ENCODE measurements around the gene GPRIN3. TPM values are rescaled to one million over a fixed set of nuclear protein-coding genes. Genes with fewer than 3 reads are reported as not detected.

The GPRIN3 gene
- total and polyA plus RNA-seq, 2 experiments from 2014 or later = 0.01 TPM; not detected in 1

DNA sequence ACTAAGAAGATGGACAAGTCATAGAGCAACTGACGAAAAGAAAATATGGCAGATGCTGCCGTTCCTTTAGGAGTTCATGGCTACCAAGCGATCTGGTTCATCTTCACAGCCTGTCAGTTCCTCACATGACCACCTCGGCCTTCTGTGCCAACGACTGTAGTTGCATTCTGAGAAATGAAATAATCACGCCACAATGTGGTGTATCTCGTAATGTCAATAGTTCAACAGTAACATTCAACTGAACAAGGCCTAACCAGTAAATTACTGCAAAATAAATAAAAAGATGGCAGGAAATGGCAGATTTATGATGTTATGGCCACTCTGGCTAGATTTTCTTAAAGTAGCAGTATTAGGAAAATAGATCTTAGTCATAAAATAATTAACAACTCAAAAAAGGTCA lies 4.4 kb downstream of the GPRIN3 start:
- Histone ChIP-seq H3F3A (ENCODE audit: insufficient read depth) (peaks cover 5% of the 10 kb centered on the region; the same call in 1 of the 2 replicates), H3K27ac (no peak overlapping the region), H3K79me2 (ENCODE audit: insufficient read depth) (no peaks in the 10 kb centered on the region), H3K4me1 (ENCODE audit: insufficient read depth) (peaks cover 18% of the 10 kb centered on the region), H3K9ac (no peak overlapping the region), H3K27me3 (replicated peaks; ENCODE audit: insufficient read depth) (peaks cover 4% of the 10 kb centered on the region; the same call in 1 of the 2 replicates), H3K4me2 (ENCODE audit: unreplicated experiment) (no peak overlapping the region), H2AFZ (no peak overlapping the region), H3K9me2 (ENCODE audit: insufficient read depth) (no peaks in the 10 kb centered on the region), H3K9me3 (ENCODE audit: low read depth) (no peaks in the 10 kb centered on the region), H3K4me3 (no peak overlapping the region), H4K20me1 (ENCODE audit: insufficient read depth) (no peaks in the 10 kb centered on the region), H3K36me3 (ENCODE audit: low read depth) (no peaks in the 10 kb centered on the region)
- TF ChIP-seq EZH2phosphoT487 (IDR thresholded peaks at IDR 0.05; ENCODE audit: insufficient read depth, low read depth) = no peak
- TF ChIP-seq EZH2 (IDR thresholded peaks at IDR 0.05; ENCODE audit: insufficient read depth, poor library complexity, severe bottlenecking) = no peak
- in situ Hi-C loops (cut with MboI) = no loop called here
- 90 to 94% methylated on average over 7 of the region's 7 CpGs for WGBS, 2 experiments (ENCODE audit: low coverage in 1 of 2, low lambda C conversion rate in 2 of 2, missing lambda C conversion rate in 2 of 2)
- no peak for DNase-seq

DNA sequence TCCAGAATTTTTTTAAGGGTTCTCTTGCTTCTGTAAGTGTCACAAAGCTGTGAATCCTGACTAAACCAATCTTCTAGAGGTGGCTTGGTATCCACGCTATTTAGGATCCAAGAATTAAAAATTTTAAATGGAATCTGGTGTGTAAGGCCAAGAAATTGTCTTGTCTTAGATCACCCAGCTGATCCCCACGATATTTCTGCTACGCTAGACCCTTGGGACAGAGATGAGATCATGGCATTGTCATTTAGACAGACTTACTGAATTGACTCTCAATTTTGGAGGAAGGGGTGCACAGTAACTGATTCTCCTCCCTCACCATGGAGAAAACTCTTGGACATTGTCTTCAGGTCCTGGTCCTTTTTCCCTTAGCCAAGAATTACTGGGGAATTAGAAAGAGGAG lies 5.7 kb downstream of the GPRIN3 start:
- H3K79me2 ChIP-seq (ENCODE audit: insufficient read depth) = no peaks in the 10 kb centered on the region
- no peak overlapping the region for H2AFZ ChIP-seq
- no peak overlapping the region for H3K9ac ChIP-seq
- H3K4me3 ChIP-seq = no peak overlapping the region
- peaks cover 21% of the 10 kb centered on the region for H3K4me1 ChIP-seq (ENCODE audit: insufficient read depth)
- H3F3A ChIP-seq (ENCODE audit: insufficient read depth) = peaks cover 5% of the 10 kb centered on the region; the same call in 1 of the 2 replicates
- in situ Hi-C loops (cut with MboI) = no loop called here
- no peak for DNase-seq
- no peak overlapping the region for H3K4me2 ChIP-seq (ENCODE audit: unreplicated experiment)
- H3K9me2 ChIP-seq (ENCODE audit: insufficient read depth) = no peaks in the 10 kb centered on the region
- WGBS, 2 experiments (ENCODE audit: low coverage in 1 of 2, low lambda C conversion rate in 2 of 2, missing lambda C conversion rate in 2 of 2) = 46 to 51% methylated on average over 3 of the region's 3 CpGs
- no peak overlapping the region for H3K27ac ChIP-seq
- H4K20me1 ChIP-seq (ENCODE audit: insufficient read depth) = no peaks in the 10 kb centered on the region
- TF ChIP-seq EZH2phosphoT487 (IDR thresholded peaks at IDR 0.05; ENCODE audit: insufficient read depth, low read depth) (no peak), EZH2 (IDR thresholded peaks at IDR 0.05; ENCODE audit: insufficient read depth, poor library complexity, severe bottlenecking) (no peak)
- H3K9me3 ChIP-seq (ENCODE audit: low read depth) = no peaks in the 10 kb centered on the region
- H3K36me3 ChIP-seq (ENCODE audit: low read depth) = no peaks in the 10 kb centered on the region
- no peaks in the 10 kb centered on the region for H3K27me3 ChIP-seq (replicated peaks; ENCODE audit: insufficient read depth)

DNA sequence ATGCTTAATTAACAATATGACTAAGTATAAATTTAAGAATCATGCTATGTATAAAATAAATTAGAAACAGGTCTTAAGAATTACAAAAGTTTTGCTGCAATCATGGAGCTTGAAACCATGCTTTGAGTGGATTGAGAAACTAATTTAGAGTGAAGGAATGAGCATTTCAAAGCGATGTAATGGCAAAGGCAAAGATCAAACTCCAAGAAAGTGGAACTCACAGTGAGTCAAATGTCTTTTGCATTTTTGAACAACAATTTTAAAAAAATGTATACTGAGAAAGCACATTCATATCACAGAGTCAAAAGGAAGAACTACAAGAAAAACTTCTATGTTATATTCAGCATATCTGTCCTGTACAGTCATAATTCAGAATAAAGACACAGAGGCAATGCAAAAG lies 6.6 kb downstream of the GPRIN3 start:
- Histone ChIP-seq H3F3A (ENCODE audit: insufficient read depth) (peaks cover 5% of the 10 kb centered on the region; the same call in 1 of the 2 replicates), H3K4me2 (ENCODE audit: unreplicated experiment) (no peak overlapping the region), H3K4me3 (no peak overlapping the region), H4K20me1 (ENCODE audit: insufficient read depth) (no peaks in the 10 kb centered on the region), H3K9me2 (ENCODE audit: insufficient read depth) (no peaks in the 10 kb centered on the region), H3K9me3 (ENCODE audit: low read depth) (no peaks in the 10 kb centered on the region), H3K79me2 (ENCODE audit: insufficient read depth) (no peaks in the 10 kb centered on the region), H2AFZ (no peak overlapping the region), H3K9ac (no peak overlapping the region), H3K27me3 (replicated peaks; ENCODE audit: insufficient read depth) (no peaks in the 10 kb centered on the region), H3K27ac (no peak overlapping the region), H3K4me1 (ENCODE audit: insufficient read depth) (peaks cover 19% of the 10 kb centered on the region), H3K36me3 (ENCODE audit: low read depth) (no peaks in the 10 kb centered on the region)
- 89 to 98% methylated on average over 1 of the region's 1 CpG for WGBS, 2 experiments (ENCODE audit: low coverage in 1 of 2, low lambda C conversion rate in 2 of 2, missing lambda C conversion rate in 2 of 2)
- in situ Hi-C loops (cut with MboI) = no loop called here
- TF ChIP-seq EZH2 (IDR thresholded peaks at IDR 0.05; ENCODE audit: insufficient read depth, poor library complexity, severe bottlenecking) = no peak
- no peak for DNase-seq

DNA sequence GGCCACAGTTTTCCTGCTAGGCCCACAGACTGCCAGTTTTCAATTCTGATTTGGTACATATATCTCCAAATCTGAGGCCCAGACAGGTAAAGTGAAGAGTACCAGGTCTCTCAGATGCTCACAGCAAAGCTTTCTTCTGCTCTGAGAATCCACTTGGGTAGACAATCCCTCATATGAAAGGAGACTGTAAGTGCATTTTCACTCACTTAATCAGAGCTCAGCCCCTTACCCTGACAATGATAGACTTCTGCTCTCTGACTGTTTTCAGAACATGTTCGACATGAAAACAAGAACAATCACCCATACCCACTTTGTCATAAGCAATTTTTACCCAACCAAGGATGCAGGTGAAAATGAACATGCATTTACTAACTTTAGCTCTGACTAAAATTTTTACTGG lies 7.1 kb downstream of the GPRIN3 start:
- no peak overlapping the region for H2AFZ ChIP-seq
- H3K4me3 ChIP-seq = no peak overlapping the region
- no peak overlapping the region for H3K9ac ChIP-seq
- H4K20me1 ChIP-seq (ENCODE audit: insufficient read depth) = no peaks in the 10 kb centered on the region
- H3K9me2 ChIP-seq (ENCODE audit: insufficient read depth) = no peaks in the 10 kb centered on the region
- peaks cover 14% of the 10 kb centered on the region for H3K4me1 ChIP-seq (ENCODE audit: insufficient read depth)
- WGBS, 2 experiments (ENCODE audit: low coverage in 1 of 2, low lambda C conversion rate in 2 of 2, missing lambda C conversion rate in 2 of 2) = 91 to 100% methylated on average over 1 of the region's 1 CpG
- in situ Hi-C loops (cut with MboI) = no loop called here
- no peaks in the 10 kb centered on the region for H3K36me3 ChIP-seq (ENCODE audit: low read depth)
- no peaks in the 10 kb centered on the region for H3K27me3 ChIP-seq (replicated peaks; ENCODE audit: insufficient read depth)
- no peak overlapping the region for H3K27ac ChIP-seq
- no peaks in the 10 kb centered on the region for H3K9me3 ChIP-seq (ENCODE audit: low read depth)
- no peaks in the 10 kb centered on the region for H3F3A ChIP-seq (ENCODE audit: insufficient read depth)
- no peak overlapping the region for H3K4me2 ChIP-seq (ENCODE audit: unreplicated experiment)
- TF ChIP-seq EZH2phosphoT487 (IDR thresholded peaks at IDR 0.05; ENCODE audit: insufficient read depth, low read depth) (no peak), EZH2 (IDR thresholded peaks at IDR 0.05; ENCODE audit: insufficient read depth, poor library complexity, severe bottlenecking) (no peak)
- no peak for DNase-seq
- H3K79me2 ChIP-seq (ENCODE audit: insufficient read depth) = no peaks in the 10 kb centered on the region

DNA sequence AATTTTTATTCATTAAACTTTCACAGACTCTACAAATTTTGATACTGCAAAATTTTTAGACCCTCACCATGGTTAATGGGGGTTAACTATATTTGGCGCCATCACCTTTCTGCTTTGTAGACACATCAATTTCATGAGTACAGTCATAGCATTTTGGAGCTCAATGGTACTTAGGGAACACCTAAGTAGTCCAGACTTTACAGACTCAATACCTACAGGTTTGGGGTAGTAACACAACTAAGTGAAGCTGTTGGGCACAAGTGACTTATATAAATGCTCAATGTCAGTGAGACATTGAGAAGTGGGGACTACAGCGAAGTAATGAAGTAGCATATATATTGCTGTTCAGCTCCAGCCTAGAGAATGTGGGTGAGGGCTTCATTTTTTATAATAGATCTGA lies 7.5 kb downstream of the GPRIN3 start:
- no peak overlapping the region for H3K27ac ChIP-seq
- H3K27me3 ChIP-seq (replicated peaks; ENCODE audit: insufficient read depth) = no peaks in the 10 kb centered on the region
- in situ Hi-C loops (cut with MboI) = no loop called here
- H3K4me1 ChIP-seq (ENCODE audit: insufficient read depth) = peaks cover 13% of the 10 kb centered on the region
- no peaks in the 10 kb centered on the region for H3K9me2 ChIP-seq (ENCODE audit: insufficient read depth)
- no peak for TF ChIP-seq EZH2 (IDR thresholded peaks at IDR 0.05; ENCODE audit: insufficient read depth, poor library complexity, severe bottlenecking)
- TF ChIP-seq EZH2phosphoT487 (IDR thresholded peaks at IDR 0.05; ENCODE audit: insufficient read depth, low read depth) = no peak
- H3F3A ChIP-seq (ENCODE audit: insufficient read depth) = no peaks in the 10 kb centered on the region
- no peak overlapping the region for H3K4me3 ChIP-seq
- H3K9ac ChIP-seq = no peak overlapping the region
- no peak overlapping the region for H2AFZ ChIP-seq
- no peak overlapping the region for H3K4me2 ChIP-seq (ENCODE audit: unreplicated experiment)
- H4K20me1 ChIP-seq (ENCODE audit: insufficient read depth) = no peaks in the 10 kb centered on the region
- no peaks in the 10 kb centered on the region for H3K9me3 ChIP-seq (ENCODE audit: low read depth)
- DNase-seq = no peak
- H3K36me3 ChIP-seq (ENCODE audit: low read depth) = no peaks in the 10 kb centered on the region
- no peaks in the 10 kb centered on the region for H3K79me2 ChIP-seq (ENCODE audit: insufficient read depth)
- WGBS, 2 experiments (ENCODE audit: low coverage in 1 of 2, low lambda C conversion rate in 2 of 2, missing lambda C conversion rate in 2 of 2) = 68 to 82% methylated on average over 2 of the region's 2 CpGs

All from GM23248 (cell line).